ENCODE results near the gene CHURC1.

The CHURC1 gene

DNA sequence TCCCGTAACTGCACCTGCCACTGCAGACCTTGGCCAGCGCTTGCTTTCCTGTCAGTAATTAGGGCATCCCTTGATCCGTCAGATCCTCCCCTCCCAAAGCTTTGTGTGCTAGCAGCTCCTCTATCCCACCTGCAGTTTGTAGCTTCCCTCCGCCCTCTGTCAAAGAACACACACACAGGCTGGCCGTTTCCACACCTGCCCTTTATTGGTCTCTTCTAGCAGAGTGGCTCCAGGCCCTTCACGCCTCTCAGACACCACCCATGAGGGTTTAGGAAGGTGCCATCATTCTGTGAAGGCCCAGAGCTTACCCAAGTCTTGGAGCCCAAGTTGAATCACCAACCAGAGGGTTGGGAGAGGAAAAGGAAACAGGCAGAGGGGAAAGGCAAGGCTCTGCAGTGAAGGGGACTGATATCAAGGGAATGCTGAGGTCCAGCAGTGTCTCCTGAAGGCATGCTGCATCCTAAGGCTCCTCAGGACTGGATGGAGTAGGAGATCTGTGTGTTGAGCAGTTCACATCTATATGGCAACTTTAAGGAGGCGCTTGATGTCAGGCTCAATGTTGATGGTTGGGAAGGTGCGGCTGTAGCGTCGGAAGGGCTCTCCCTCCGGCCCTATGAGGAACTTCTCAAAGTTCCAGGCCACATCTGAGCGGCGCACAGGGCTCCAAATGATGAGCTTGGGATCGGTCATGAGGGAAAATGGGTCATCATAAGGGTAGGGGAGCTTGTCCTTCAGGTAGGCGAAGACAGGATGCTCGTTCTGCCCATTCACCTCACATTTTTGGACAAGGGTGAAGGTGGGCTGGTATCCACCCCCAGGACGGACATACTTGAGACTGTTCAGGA, 24.9 kb downstream of the CHURC1 start:
- DNase-seq (ENCODE audit: low read depth, low spot score), result no peak

DNA sequence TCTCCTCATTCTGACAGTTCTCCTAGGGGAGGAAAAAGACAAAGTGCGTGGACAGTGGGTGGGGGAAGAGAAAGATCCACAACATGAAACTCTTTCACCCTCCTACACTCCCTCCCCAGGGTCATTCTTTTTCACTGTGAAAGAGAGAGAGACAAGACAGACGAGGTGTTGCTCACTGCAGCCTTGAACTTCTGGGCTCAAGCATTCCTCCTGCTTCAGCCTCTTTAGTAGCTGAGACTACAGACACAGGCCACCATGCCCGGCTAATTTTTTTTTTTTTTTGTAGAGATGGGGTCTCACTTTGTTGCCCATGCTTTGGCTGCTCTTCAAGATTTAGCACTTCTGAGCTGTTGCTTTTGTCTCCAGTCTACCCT, 25.5 kb downstream of the CHURC1 start:
- DNase-seq (ENCODE audit: low read depth, low spot score), result no peak

DNA sequence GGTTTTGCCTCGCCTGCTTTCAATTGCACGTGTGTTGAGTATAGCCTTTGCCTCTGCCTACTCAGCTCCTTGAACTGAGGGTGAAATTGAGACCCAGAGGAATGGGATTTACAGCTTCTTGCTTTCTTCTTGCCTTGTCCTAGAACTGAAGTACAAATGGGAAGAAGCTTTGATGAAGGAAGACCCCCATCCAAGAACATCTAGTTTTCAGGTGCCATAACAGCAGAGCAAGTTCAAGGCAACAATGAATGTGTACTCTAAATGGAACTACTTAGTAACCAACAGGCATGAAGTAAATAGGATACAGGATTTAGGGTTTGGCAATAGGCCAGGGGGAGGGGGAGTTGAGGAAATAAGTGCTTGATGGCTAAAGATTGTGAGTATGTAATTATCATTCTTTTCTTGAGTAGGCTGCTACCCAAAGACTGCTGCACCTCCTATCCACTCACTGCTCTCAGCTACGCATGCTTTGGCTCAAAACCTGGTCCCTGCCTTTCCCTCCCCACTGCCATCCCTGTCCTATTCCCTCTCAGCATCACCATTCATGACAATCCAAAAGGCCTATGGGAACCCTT, 26.2 kb downstream of the CHURC1 start:
- no peak for DNase-seq (ENCODE audit: low read depth, low spot score)

DNA sequence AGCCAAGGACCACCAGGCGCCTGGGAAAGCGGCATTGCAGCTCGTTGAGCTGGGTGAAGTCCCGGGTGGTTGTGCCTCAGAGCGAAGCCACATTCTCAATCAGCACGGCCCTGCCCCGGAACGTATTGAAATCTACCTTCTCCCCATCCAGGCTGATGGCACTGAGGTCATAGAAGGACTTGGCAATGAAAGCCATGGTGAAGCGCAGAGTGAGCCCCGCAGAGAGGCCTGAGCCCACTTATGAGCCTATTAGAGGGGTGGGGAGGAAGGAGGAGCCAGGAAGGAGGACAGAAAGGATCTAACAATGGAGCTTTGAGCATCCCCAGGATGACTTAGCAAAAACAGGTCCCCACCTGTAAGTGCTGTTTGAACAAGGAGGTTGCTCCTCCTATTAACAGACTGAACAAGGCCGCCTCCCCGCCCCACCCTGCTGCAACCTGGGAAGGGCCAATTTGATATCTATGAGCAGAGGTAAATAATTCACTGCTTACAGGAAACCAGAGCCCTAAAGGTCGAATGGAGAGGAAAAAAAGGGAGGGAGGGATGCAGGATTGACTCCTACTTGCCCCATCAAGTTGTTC, 28.4 kb downstream of the CHURC1 start, which contains the start of gene GPX2:
GPX2 (minus strand) TSS at position 215 of the 581 bp plus-strand sequence; CDS start at position 196, 19 bp downstream.
- DNase-seq (ENCODE audit: low read depth, low spot score), result no peak

DNA sequence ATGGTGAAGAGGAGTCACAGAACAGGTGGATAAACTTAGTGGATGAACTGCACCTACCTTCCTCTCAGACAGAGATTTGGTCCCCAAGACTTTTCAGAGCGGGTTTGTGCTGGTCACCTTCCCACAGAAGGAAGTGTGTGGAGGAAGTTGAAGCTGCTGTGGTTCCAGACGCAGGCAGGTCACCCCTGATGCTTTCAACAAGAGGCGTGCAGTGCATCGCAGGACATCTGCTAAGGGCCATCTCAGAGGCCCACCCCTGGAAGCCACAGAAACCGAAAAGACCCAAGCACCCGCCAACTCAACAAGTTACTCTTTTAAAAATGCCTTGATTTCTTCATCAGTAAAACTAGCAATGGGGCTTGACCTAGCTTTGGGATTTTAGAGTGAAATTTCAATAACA, 29.3 kb downstream of the CHURC1 start:
- no peak for DNase-seq (ENCODE audit: low read depth, low spot score)

DNA sequence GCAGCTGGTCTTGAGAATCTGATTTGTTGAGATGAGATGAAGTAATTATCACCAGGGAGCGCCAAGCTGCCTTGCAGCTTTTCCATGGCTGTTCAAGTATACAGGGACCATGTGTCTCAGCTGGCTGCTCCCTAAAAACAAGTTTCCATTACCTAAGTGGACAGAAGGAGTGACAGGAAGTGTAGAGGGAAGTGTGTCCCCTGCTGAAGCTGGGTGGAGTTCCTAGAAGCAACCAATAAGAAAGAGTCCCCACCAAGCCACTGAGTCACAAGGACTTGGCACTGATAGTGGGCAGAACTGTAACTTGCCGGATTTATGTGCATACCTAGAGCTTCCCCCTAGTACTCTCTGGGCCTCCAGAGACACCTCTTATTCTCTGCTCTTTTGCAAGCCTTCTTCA, 29.8 kb downstream of the CHURC1 start:
- no peak for DNase-seq (ENCODE audit: low read depth, low spot score)

DNA sequence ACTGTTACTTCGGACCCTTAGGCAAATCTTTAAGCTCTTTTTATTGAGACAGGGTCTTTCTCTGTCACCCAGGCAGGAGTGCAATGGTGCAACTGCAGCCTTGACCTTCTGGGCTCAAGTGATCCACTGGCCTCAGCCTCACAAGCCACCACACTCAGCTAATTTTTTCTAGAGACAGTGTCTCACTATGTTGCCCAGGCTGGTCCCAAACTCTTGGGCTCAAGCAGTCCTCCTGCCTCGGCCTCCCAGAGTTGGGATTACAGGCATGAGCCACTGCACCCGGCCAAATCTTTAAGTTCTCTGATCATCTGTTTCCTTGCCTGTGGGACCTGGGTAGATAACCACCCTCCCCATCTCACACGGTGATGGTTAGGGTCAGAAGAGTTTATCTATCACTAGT, 30.6 kb downstream of the CHURC1 start:
- DNase-seq (ENCODE audit: low read depth, low spot score), result no peak

DNA sequence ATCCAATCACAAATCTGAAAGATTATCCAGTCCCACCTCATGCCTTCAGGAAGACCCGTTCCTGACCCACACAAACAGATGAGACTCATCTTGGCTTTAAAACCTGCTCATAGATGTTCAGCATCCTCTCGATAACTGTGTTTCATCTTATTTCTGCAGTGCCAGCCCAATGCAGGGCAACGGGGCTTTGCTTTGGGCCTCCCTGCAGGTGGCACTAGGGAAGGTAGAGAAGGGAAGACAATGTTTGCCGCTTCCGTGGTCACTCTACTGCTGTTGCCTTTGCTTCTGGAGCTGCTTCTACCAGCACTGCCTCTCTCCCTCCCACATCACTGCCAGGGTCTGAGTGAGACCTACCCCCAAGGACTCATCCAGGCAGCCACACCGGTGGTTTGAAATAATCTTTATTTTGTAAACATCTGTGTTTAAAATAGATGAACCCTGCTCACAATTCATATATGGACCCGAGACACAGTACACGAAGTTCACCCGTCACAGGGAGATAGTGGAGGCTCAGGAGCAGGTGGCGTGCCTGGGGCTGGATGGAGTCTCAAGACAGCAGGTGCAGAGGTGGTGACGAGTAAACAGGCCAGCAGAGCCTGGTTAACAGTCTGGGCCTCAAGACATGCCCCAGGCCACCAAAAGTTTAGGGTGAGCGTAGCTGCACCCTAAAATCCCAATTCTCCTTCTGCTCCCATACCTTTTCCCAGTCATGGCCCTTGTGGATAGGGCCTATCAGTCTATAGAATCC, 31.4 kb downstream of the CHURC1 start:
- DNase-seq (ENCODE audit: low read depth, low spot score), result no peak

DNA sequence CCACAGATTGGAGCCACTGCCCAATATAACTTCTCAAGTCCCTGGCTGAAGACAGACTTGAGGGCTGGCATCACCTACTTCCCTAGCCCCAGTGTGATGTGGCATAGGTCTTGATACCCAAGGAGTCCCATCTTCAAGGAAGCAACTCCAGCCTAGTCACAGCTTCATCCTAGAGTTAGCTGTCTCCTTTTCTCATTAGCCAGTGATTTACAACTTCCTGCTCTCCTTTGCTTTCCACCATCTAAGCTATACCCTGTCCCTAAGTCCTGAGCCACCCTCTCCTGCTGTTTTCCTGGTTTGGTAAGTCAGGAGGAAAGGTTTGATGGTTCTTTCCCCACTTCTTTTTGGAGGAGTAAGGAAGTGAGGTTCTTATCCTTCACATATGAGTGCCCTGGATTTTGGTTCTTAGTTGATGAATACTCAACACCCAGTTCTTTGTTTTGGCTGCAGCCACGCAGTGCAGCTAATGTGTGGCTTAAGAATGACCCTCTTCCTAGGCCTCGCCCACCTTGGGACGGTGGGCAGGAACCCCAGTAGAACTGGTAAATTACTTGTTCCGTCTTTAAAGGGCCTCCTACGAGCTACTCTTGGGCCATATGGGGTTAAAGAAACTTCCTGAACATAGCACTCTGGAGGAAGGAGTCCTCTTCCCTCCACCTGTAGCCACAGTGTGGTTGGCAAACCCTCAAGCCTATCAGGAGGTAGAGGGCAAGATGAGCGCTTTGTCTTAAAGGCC, 32.2 kb downstream of the CHURC1 start:
- no peak for DNase-seq (ENCODE audit: low read depth, low spot score)

DNA sequence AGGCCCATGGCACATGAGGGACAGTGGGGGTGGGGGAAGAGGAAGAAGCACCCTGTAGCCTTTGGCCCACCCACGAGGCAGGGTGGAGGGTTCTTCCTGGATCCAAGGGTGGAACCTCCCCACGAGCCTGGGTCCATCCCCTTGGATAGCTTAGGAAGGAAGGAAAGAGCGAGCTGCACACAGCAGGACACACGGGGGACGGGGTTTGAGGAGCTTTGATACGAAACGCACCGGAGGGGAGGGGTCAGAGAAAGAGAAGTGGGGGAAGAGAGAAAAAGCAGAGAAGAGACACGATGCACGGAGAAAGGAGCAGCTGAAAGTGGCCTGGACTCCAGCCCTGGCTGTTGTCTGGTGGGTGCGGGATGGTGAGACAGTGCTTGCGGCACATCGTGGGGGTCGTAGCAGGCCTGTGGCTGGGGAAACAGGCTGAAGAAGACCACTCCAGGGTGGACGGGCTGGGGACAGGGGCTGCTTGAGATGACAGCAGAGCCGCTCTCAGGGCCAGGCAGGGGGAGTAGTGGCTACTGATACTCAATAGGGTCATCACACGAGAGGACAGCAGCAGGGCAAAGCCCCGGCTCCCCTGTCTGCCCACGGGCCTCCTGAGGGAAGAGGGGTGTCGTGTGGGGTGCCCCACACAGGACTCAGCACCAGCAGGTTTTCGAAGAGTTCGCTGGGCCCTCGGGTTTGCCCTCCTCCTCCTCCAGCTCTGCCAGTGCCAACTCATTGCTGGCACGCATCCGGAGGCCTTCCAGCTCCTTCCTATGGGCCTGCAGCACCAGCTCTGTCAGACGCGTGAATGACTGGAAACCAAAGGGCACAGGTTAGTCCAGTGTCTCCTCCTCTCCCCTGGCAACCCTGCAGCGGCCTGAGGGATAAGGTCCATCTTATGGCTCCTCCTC, 33.7 kb downstream of the CHURC1 start:
- DNase-seq (ENCODE audit: low read depth, low spot score), result no peak

DNA sequence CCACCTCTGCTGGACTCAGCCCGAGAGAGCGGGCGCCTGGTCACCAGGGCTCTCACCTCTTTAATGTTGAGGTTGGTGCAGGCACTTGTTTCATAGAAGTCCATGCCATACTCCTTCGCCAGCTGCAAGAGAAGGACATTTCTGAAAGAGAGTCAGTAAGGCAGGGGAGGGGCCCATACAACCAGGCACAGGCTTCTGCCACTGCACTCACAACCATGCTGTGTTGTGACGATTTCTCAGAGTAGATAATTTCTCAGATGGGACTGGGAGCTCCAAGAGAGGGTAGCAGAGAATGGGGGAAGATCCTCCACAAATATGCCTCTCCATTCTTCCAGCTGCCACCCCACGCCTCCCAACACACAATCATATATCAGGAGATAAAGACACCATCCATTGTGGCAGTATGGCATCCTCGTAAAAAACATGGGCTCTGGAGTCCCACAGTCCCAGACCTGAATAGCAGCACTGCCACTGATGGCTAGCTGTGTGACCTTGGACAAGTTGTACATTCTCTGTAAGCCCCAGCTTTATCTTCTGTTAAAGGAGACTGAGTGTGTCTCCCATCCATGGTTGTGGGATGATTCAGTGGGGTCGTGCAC, 34.5 kb downstream of the CHURC1 start:
- DNase-seq (ENCODE audit: low read depth, low spot score), result no peak

DNA sequence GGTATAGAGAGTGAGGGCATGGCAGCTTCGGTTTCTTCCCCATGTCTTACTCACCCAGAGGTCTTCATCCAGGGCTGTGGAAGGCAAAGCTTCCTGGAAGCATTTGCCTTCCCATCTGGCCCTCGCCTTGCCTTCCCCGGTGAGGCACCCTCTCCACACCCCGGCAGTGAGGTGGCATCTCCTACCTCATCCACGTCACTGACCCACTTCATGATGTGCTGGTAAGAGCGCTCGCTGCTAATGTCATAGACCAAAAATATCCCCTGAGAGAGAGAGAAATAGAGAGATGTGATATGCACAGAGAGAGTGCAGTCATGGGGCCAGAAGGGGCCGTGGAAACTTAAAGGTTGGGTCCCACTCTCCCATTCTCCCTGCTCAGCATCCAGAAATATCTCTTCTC, 36.6 kb downstream of the CHURC1 start:
- DNase-seq (ENCODE audit: low read depth, low spot score), result no peak

DNA sequence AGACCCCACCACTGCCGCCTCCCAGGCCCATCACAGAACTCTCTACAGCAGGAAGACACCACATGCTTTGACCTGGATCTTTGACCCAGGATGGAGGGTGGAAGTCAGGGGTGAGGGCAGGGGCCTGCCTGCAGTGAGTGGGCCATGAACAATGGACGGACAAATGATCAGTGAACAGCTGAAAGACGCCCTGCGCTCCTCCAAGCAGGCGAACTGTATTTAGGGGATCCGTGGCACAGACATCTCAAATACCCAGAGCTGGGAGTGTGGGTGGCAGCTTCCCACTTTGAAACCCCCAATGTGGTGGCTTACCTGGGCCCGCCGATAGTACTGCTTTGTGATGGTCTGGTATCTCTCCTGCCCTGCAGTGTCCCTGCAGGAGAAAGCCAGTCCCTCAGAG, 37.0 kb downstream of the CHURC1 start:
- DNase-seq (ENCODE audit: low read depth, low spot score), result no peak

DNA sequence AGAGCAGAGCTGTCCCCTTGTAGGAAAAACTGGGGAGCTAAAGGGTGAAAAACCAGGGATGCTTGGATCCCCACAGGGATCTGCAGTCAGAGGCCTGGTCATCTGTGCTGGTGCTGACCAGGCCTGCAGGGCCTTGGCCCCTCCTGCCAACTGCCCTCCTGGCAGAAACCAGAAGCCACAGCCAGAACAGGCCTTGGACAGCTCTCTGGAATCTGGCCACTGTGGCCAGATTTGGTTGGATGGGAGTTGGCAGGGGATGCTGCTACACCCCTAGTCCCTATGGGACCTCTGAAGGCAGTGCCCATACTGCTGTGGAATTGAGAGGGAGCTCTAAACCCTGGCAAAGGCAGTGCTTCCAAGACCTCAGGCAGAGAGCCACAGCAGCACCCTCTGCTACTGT, 37.5 kb downstream of the CHURC1 start:
- no peak for DNase-seq (ENCODE audit: low read depth, low spot score)

DNA sequence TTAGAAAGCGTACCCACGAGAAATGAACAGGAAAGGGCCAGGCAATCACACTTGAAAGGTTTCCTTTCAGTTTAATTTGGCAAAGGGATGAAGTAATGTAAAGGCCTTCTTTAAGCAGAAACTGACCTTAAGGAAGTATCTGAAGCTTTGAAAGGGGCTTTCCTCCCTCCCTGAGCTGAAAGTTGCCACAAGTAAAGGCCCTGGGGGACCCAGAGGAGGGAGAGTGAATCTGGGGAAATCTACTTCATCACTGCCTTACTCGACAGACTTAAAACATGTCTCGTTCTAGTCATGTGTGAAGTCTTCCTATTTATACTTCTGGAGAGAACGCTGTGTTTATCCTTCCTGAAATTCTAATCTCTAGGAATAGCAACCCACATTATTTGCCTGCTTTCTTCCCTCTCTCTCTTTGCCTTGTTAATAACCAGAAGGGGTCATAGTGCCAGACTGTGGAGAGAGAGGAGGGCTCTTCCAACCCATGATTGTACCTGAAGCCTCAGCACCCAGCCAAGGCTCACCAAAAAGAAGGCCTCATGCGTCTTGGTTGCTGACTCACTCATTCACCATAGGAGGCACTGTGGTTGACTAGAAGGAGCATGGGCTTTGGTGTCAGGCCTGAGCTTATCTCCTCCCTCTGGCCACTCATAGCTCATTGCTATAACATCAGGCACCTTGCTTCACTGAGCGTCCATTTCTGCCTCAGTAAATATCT, 38.5 kb downstream of the CHURC1 start:
- no peak for DNase-seq (ENCODE audit: low read depth, low spot score)

DNA sequence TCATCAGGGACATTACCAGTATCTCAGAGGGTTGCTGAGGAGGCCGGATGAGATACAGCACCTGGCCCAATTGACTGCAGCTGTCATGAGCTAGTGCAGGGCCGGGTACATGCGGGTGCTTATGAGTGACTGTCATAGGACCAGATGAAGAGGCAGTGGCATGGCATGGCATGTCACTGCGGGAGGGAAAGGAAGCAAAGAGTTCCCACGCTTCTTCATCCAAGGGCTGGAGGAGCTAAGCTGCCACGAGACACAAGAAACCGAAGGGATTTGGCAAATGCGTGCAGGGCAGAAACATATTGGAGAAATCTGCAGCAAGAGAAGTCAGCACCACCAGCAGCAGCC, 39.0 kb downstream of the CHURC1 start:
- no peak for DNase-seq (ENCODE audit: low read depth, low spot score)

DNA sequence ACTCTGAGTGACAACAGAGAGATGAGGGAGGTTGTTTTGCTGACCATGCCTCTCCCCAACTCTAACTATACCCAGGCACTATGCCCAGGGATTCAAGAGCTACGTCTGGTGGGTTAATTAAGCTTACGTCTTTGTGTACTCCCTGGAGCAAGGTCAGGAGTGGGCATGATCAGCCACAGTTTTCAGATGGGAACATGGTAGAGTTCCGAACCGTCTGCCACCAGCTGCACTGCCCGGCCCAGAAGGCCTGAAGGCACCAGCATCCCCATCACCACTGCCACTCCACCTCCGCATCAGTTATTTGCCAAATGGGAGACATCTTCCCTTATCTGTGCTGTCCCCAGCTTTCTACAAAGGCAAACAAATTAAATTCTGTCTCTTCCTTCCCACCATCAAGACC, 39.4 kb downstream of the CHURC1 start:
- no peak for DNase-seq (ENCODE audit: low read depth, low spot score)

DNA sequence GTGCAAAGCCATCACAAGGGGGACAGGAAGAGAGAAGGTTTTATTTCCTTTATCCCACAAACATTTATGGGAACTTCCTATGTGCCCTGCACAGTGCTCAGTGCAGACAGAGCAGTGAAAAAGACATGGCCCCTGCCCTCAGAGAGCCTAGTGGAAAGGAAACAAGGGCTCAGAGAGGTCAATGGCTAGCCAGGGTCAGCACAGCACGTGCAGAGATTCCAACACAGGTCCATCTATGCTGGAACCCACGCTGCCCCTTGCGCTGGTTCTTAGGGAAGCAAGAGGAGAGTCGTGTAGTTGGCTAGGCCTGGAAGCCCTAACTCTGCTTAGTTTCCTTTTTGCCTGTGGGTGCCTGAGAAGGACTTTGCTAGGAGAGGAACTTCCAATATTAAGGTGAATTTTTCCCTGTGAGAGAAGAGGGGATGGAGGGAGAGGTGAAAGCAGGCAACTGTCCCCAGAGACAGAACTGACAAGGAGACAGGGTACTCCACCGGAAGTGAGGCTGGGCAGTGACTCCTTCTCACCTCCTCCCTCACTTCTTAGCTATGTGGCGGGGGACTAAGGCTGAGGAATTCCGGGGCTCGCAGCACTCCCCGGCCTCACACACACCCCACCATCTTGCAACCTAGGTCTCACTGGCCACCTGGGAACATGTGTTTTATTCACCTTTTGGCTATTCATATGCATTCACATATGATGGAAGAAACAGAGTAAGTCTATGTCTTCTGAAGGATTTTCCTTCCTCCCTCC, 40.4 kb downstream of the CHURC1 start:
- no peak for DNase-seq (ENCODE audit: low read depth, low spot score)

DNA sequence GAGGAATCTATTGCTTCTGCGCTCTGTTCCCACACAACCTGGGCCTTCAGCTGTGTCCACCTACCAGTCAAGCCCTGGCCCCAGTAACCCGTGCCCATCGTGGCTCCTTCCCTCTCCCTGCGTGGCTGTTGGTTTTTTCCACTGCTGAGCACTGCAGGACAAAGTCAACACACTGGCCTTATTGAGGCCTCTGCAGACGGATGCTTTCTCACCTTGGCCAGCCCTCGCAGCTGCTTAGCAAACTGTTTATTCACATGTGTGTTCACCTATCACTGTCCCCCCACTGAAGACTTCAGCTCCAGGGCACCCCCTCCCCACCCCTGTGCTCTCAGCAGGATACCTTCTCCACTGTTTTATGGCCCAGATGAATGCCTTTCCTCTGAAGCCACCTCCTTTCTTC, 41.0 kb downstream of the CHURC1 start:
- DNase-seq (ENCODE audit: low read depth, low spot score), result no peak

All from iPS DF 19.7 (cell line).